ENCODE measurements around the gene EFL1. TPM values are rescaled to one million over a fixed set of nuclear protein-coding genes. Genes with fewer than 3 reads are reported as not detected.

EFL1 gene
- total and polyA plus RNA-seq, 2 of the 4 experiments (the other 2 are of a cell fraction): 10.1 to 24.6 TPM

DNA sequence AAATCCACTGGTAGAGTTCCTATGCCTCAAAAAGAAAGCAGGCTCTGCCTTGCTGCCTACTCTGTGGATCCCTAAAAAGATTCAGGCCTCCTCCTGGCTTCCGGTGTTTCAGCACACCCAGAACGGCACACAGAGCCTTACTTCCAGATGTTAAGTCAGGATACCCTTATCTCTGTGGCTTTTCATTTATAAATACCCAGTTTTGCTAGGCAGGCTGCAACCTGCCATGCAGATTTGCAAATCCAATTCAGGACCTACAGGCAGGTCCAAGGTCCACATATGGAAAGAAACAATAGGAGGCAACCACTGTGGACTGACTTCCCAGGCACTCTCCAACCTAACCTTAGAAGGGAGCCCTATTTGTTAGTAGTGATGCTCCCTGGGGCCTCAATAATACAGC, 30.7 kb downstream of the EFL1 start:
- CTCF ChIA-PET: no interaction called here

More for the DNA sequence above, 30.7 kb downstream of the EFL1 start:
- no peaks in the 10 kb centered on the region for H3K9me3 ChIP-seq (ENCODE audit: control insufficient read depth, insufficient read depth, low read length)
- H3K9ac ChIP-seq (ENCODE audit: low read depth, low read length): no peak overlapping the region
- no peaks in the 10 kb centered on the region for H3K27me3 ChIP-seq (ENCODE audit: control insufficient read depth, insufficient read depth, low read length)
- in situ Hi-C loops (cut with MboI; ENCODE audit: low sequenced_read_pairs): no loop called here
- no peak overlapping the region for H2AFZ ChIP-seq (replicated peaks; ENCODE audit: low read length, poor library complexity)
- H3K27ac ChIP-seq (ENCODE audit: insufficient read depth, low read length): no peak overlapping the region
- DNase-seq: no peak
- dilution Hi-C loops (cut with HindIII; ENCODE audit: low sequenced_read_pairs, unreplicated experiment): no loop called here
- no peak overlapping the region for H2BK120ac ChIP-seq (ENCODE audit: low read depth, low read length)
- H2BK15ac ChIP-seq (ENCODE audit: low read depth, low read length): no peak overlapping the region
- no peak overlapping the region for H3K4me2 ChIP-seq (ENCODE audit: low read depth, low read length)
- POLR2A ChIA-PET (ENCODE audit: unreplicated experiment): no interaction called here
- 75% methylated on average over 2 of the region's 2 CpGs; no CpG with 5 or more reads in 1 of the 2 experiments for WGBS, 2 experiments (ENCODE audit: extremely low coverage in 2 of 2, insufficient read length in 1 of 2)
- no peak overlapping the region for H4K91ac ChIP-seq (ENCODE audit: insufficient read depth, low read depth, low read length)
- H3K18ac ChIP-seq (ENCODE audit: low read depth, low read length): no peak overlapping the region
- no peak overlapping the region for H3K23ac ChIP-seq (ENCODE audit: low read depth, low read length)
- no peak overlapping the region for H2AK9ac ChIP-seq (replicated peaks; ENCODE audit: low read depth, low read length, poor library complexity)
- intact Hi-C loops (cut with micrococcal nuclease): no loop called here
- no peak overlapping the region for H2AK5ac ChIP-seq (ENCODE audit: low read depth, low read length)
- no peak overlapping the region for H4K8ac ChIP-seq (ENCODE audit: low read depth in 2 of 2, low read length in 2 of 2)
- peaks cover 4% of the 10 kb centered on the region for H3K36me3 ChIP-seq (ENCODE audit: control insufficient read depth, insufficient read depth, low read length)
- TF ChIP-seq NFE2L2 (IDR thresholded peaks at IDR 0.05; ENCODE audit: low read depth, low read length) (no peak), BHLHE40 (IDR thresholded peaks at IDR 0.05; ENCODE audit: low read depth, low read length) (no peak), SMC3 (IDR thresholded peaks at IDR 0.05; ENCODE audit: low read depth, low read length) (no peak), RAD21 (IDR thresholded peaks at IDR 0.05; ENCODE audit: low read length) (no peak), MAFK (IDR thresholded peaks at IDR 0.05; ENCODE audit: low read depth, low read length) (no peak), CEBPB (IDR thresholded peaks at IDR 0.05; ENCODE audit: low read depth, low read length) (no peak)
- no peaks in the 10 kb centered on the region for H4K20me1 ChIP-seq (ENCODE audit: insufficient read depth, low read length)
- H3K56ac ChIP-seq (ENCODE audit: extremely low read depth, insufficient read depth, low read length): no peak overlapping the region
- H3K4me1 ChIP-seq (ENCODE audit: control insufficient read depth, insufficient read depth, low read length): no peaks in the 10 kb centered on the region
- H3K9me1 ChIP-seq (ENCODE audit: insufficient read depth, low read length): 0 out of 2 replicates have a peak, but pooled peaks cover 3% of the 10 kb centered on the region
- no peak overlapping the region for H3K4ac ChIP-seq (ENCODE audit: low read depth, low read length)
- no peak overlapping the region for H4K5ac ChIP-seq (ENCODE audit: low read depth, low read length)
- ATAC-seq (ENCODE audit: low read depth): no peak
- no peaks in the 10 kb centered on the region for H3K79me1 ChIP-seq (ENCODE audit: low read depth in 1 of 2, low read length in 2 of 2)
- H2BK20ac ChIP-seq (ENCODE audit: low read depth, low read length): no peak overlapping the region
- no TSS peak for BruUV-seq (replicated peaks)
- H3K14ac ChIP-seq (replicated peaks; ENCODE audit: low read depth, low read length): peak overlapping the region; percentile 57; the same call in 1 of the 2 replicates
- H3K4me3 ChIP-seq (ENCODE audit: insufficient read depth, low read depth, low read length): no peak overlapping the region
- H2BK5ac ChIP-seq (ENCODE audit: low read depth, low read length, poor library complexity, severe bottlenecking): no peak overlapping the region
